Activated CD4-positive, alpha-beta T cell treated with anti-CD3 and anti-CD28 coated beads, Interleukin-2, amount 50 U/mL, for 48 hours (primary cell): Measurements from ENCODE around the gene MICAL3.
A peak's percentile ranks its signal among the peaks of the same experiment; 100 is the strongest.

ENCODE experiments used
- DNase-seq, 2 experiments: peaks; one replicate each; pipeline ENCODE4 v3.0.0-alpha.2; 2020

The MICAL3 gene

DNA sequence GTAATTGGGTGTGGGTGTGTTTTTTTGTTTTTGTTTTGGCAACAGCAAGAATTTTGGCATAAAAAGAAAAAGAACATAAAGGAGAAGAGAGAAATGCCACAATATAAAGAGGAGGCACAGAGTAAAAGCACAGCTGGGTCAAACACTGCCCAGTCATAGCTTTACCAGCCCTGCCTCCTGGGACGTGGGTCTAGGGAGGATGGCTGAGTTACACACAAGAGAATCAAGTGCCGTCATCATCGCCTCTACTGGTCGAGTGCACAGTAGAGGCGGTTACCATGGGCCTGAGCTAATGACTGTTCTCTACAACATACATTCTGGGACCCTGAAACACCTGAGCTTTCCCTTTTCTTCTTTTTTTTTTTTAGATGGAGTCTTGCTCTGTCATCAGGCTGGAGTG is 162.5 kb downstream of the MICAL3 start:
- no peak for DNase-seq

- no peak for DNase-seq
Observed at GRCh38 chr22:17860220-17860965, 164.0 kb downstream of the MICAL3 start.

DNA sequence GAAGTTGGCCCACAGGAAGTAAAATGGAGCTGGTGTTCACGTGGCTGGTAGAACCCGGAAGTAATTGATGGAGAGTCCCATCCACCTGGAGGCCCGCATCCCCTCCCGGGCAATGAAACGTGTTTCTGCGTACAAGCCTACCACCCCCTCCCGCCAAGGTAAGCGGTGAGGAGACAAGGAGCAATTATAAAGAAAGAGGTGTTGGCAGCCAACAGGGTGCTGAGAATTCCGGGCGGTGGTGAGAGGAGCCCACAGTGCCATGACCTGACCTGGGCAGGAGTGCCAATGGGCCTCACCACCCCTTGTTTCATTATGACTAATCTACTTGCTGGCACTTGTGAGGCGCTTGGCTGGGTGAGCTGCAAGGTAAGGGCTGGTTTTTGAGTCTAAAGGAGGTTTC is 166.3 kb downstream of the MICAL3 start:
- DNase-seq, result no peak

GRCh38 chr22:17855572-17856290 is 168.6 kb downstream of the MICAL3 start:
- no peak for DNase-seq

- no peak for DNase-seq
Observed at GRCh38 chr22:17853073-17853472, 171.3 kb downstream of the MICAL3 start.

GRCh38 chr22:17851759-17852158 is 172.6 kb downstream of the MICAL3 start:
- DNase-seq, result no peak

DNA sequence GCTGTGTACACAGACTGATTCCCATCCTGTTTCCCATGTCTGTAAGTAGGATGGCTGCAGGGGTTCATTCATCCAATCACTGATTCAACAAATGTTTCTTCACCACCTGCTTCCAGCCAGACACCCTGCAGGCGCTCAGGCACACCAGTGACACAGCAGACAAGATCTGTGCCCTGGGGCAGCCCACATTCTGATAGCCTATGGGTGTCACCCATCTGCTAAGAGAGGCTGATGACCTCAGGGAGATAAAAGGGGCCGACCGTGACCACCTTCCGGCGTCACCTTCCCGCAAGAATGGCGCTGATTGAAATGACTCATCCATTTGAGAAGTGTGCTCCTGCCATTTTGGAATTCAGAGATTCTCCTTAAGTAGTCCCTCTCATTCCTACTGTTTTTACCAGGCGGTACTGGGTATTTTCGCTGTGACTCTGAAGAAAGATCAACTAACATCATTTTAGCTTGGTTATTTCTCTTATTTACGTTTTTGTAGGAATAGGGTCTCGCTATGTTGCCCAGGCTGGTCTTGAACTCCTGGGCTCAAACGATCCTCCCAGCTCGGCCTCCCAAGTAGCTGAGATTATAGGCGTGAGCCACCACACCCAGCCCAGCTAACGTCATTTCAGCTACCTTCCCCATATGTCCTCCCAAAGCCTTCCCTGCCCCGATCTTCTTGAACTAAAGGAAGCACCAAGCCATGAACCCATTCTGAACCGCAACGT is 176.8 kb downstream of the MICAL3 start:
- DNase-seq, result no peak

GRCh38 chr22:17846326-17846992 is 177.9 kb downstream of the MICAL3 start:
- DNase-seq, result no peak

DNA sequence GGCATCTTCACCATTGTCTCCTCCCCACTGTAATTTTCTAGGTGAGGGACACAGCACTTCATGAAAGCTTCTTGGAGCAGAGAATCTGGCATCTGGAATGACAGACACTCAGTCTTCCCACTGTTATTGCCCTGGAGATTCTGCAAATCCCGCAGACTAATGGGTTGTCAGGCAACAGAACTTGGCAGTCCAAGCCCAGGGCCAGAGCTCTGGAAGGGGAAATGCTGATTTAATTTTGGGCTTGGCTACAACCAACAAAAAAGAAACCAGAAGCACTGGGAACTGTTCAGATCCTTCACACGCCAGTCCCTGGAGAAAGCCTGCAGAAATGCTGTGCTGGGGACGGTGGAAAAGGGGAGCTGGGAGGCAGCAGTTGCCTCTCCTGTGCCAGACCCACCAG is 178.6 kb downstream of the MICAL3 start:
- no peak for DNase-seq

DNA sequence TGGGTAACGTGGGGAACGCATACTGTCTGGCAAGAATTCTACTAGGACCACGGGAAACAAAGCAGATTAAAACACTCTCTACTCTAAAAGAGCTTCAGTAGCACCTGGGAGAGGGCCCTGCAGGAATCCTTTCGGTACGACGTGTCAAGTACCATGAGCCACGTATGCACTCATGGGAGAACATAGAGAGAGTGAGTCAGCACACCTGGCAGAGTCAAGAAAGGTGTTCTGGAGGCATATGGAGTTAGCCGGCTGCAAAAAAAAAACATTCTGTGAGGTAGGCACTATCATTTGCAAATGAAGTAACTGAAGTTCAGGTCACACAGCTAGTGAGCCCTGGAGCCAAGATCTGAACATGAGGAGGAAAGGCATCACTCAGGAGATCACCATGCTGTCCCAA is 179.0 kb downstream of the MICAL3 start:
- no peak for DNase-seq

GRCh38 chr22:17844150-17844549 is 180.2 kb downstream of the MICAL3 start:
- no peak for DNase-seq

DNA sequence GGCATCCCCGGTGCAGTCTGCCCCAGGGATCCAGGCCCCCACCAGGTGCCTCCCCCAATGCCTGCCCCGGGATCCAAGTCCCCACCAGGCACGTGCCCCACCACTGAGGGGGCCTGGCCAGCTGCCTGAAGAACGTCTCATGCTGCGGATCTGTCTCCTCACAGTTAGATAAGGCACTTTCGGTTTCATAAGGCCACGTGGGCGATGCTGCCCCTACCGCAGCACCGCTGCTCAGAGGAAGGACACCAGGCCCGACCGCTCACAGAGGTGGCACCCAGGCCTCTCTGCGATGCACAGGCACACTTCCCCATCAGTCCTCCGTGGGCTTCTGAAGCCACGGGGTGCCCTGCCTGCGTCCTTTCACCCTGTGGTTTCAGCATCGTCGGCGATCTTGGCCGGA is 182.0 kb downstream of the MICAL3 start:
- peak; percentile 30 to 41 for DNase-seq

GRCh38 chr22:17841836-17842235 is 182.5 kb downstream of the MICAL3 start:
- DNase-seq, result no peak

DNA sequence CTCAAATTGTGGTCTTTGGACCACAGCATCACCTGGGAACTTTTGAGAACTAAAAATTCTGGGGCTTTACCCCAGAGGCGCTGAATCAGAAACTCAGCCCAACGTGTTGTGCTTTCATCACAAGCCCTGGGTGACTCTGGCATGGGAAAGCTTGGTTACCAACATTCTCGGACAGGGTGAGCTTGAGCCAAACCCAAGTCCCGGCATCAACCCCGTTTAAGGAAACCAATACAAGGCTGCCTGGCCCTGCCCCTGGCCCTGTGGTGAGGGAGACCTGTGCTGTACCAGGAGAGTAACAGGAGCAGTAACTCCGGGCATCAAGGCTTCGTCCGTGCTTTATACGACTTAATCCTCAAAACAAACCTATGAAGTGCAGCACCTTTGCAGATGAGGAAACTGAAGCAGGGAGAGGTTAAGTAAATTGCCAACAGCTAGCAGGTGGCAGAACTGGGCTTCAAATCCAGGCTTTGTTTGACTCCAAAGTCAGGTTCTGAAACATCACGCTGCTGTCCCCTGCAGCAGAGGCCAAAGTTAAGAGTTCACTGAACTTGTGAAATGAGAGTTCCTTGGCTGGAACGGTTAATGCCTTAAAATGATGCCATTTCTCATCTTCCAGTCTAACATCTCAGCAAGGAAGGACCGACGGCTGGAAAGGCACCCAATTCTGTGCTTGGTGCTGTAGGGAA is 186.0 kb downstream of the MICAL3 start:
- no peak for DNase-seq

DNA sequence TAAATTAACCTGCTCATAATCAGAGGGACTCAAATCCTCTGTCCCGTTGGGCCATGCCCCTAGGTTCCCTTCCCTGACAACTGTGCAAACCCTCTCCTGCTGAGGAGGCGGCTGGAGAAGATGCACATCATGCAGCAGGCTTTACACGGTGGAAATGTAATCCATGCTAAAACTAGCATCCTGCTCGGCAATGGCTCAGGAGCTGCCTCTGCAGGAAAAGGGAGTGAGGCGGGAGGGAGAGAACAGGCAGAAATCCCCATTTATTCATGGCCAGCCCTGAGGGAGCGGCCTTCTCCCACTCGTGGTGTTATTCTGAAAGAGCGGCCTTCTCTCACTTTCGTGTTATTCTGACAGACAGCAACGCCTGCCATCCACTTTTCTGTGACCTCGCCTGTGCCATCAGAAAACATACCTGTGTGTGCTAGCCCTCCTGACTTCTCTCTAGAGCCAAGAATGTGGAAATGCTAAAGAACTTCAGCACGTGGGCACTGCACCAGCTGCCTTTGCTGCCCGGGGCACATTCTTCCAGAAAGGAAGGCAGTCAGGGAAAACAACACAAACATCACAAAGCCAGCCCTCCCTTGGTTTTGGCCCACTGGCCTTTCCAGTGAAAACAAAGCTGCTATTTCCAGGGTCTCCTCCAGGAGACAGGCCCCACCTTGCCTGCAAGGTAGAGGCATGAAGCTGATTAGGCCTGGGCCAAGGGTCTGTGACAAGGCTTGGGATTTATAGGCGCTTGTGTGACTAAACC is 187.2 kb downstream of the MICAL3 start:
- no peak for DNase-seq

- no peak for DNase-seq
Observed at GRCh38 chr22:17835256-17835655, 189.1 kb downstream of the MICAL3 start.

- no peak for DNase-seq
Observed at GRCh38 chr22:17833489-17833888, 190.9 kb downstream of the MICAL3 start.

DNA sequence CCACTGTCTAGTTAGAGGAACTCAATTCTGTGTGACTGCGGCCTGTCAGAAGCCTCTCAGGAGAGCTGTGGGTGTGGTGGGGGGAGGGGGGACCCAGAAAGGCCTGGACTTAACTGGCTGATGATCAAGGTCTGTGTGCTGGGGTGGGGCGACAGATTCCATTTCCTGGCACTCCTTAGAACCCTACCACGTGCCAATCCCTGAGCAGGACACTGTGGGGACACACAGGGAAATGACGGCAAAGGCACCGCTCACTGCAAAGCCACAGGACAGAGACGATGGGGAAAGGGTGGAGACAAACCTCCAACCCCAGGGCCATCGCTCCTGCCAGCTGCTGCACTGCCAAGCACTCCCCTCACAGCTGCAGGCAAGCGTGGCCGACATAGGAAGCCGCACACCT is 191.7 kb downstream of the MICAL3 start:
- DNase-seq, result no peak

DNA sequence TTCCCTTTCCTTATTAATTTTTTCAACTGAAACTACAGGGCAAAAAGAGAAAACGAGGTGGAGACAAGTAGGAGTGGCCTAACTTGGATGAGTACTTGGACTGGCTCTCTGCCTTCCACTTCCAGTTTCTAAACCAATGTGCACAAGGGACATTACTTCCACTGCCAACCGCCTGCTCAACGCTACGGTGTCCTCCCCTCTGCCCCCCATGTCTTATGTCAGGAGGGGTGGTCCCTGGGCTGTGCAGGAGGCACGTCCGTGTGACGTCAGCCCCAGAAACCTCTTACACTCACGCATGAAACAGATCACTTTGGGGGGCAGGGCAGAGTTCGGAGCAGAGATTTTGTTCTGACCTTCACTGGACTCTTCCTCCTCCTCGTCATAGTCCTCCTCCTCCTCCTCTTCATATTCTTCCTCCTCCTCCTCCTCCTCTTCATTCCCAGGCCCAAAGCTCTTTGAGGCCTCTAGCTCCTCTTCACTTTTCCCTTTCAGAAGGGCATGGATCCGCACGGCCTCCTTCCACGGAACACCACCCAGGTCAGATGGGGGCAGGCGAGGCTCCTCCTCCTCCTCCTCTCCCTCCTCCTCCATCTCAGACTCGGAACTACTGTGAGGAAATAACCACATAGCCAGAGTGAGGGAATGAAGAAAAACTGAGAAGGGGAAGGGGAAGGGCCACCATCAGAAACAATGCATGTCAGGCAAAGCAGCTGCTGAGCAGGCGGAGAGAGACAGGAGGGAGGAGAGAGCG is 192.7 kb downstream of the MICAL3 start:
- DNase-seq, result no peak

DNA sequence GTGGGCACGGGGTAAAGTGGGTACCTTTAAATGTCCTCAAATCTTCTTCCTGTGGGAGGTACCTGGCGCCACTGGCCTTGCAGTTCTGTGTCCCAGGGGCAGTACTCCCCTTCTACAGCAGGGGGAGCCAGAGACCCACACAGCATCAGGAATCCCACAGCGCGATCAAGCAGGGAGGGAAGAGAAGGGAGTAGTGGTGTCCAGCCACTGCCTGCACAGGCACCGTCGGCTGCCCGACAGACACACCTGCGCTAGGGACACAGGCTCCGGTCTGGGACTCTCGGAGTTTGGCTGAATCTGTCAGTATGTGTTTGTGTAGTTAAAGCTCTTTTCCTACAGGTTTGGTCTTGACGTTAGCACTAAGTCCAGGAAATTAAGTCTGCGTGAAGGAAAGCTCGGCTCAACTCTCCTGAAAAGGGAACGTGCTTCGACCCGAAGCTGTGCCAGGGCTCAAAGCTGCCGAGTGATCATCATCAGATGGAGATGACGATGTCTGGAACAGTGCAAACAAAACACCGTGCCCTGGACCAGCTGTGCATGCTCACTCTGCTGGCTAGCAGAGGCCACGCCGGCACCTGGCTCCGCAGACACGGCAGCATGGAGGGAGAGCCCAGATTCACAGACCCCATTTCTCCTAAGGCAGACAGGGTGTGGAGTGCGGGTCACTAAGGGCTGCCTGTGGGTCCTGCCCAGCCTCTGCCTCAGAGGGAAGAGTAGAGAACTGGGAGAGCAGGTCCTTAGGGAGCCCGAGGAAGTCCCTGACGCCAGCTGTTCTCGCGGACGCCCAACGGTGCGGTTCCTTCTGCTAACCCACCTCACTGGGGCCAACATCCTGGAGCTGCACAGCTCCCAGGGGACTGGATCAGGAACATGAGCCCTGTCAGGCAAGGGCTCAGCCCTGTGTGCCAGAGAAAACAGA is 194.1 kb downstream of the MICAL3 start:
- peak; percentile 85 to 89 for DNase-seq
